ENCODE results near the gene PKN1. TPM values are rescaled to one million over a fixed set of nuclear protein-coding genes. Genes with fewer than 3 reads are reported as not detected.
A peak's percentile ranks its signal among the peaks of the same experiment; 100 is the strongest.
"Not testable (repeated sequence)": the region's sequence is repeated elsewhere in the genome, so short reads cannot be mapped to it uniquely, and the experiment has no call there.

Gene PKN1
- total and polyA plus RNA-seq, 7 donors, result 40.7 to 136 (median 69.2) TPM

GRCh38 chr19:14395710-14396336, 37.3 kb upstream of the PKN1 start:
- H3K27me3 ChIP-seq (ENCODE audit: insufficient read depth in 3 of 3, low read length in 2 of 3), result no peaks in the 10 kb centered on the region
- DNase-seq (no peak), ATAC-seq (peak in 1 of 4 donors; percentile 14)
- no peaks in the 10 kb centered on the region for H3K4me1 ChIP-seq
- H3K27ac ChIP-seq, result no peak overlapping the region
- intact Hi-C loops (cut with DNase I), result no loop called here
- no peaks in the 10 kb centered on the region for H3K9me3 ChIP-seq
- no peak for TF ChIP-seq CTCF (IDR thresholded peaks at IDR 0.05)
- 85 to 91% (median 86%) methylated on average over 16 of the region's 16 CpGs for WGBS, 3 donors
- no peak overlapping the region for H3K4me3 ChIP-seq
- peaks cover 2 to 93% of the 10 kb centered on the region in 2 donors for H3K36me3 ChIP-seq (ENCODE audit: insufficient read depth in 1 of 2, low read depth in 1 of 2)

GRCh38 chr19:14396730-14397129, 36.4 kb upstream of the PKN1 start:
- intact Hi-C loops (cut with DNase I); H3K27me3 ChIP-seq (ENCODE audit: insufficient read depth in 3 of 3, low read length in 2 of 3); H3K4me1 ChIP-seq; H3K27ac ChIP-seq; H3K9me3 ChIP-seq; H3K4me3 ChIP-seq; ATAC-seq; DNase-seq: not testable (repeated sequence)
- WGBS, 3 donors, result 75 to 94% (median 87%) methylated on average over 1 to 3 of the region's 3 CpGs
- peaks cover 2 to 93% of the 10 kb centered on the region in 2 donors for H3K36me3 ChIP-seq (ENCODE audit: insufficient read depth in 1 of 2, low read depth in 1 of 2)

- intact Hi-C loops (cut with DNase I), result not testable (repeated sequence)
Observed at GRCh38 chr19:14397168-14397567, 35.9 kb upstream of the PKN1 start.

GRCh38 chr19:14400951-14401431, 32.1 kb upstream of the PKN1 start:
- Histone ChIP-seq H3K4me3 (no peak overlapping the region), H3K27ac (no peak overlapping the region), H3K9me3 (no peaks in the 10 kb centered on the region), H3K27me3 (ENCODE audit: insufficient read depth in 3 of 3, low read length in 2 of 3) (no peaks in the 10 kb centered on the region), H3K36me3 (ENCODE audit: insufficient read depth in 1 of 2, low read depth in 1 of 2) (peaks cover 0 to 91% of the 10 kb centered on the region in 2 donors), H3K4me1 (peaks cover 3% of the 10 kb centered on the region)
- no peak for DNase-seq
- no peak for TF ChIP-seq CTCF (IDR thresholded peaks at IDR 0.05)
- ATAC-seq, result no peak
- WGBS, 3 donors, result 83 to 92% (median 85%) methylated on average over 11 of the region's 11 CpGs
- intact Hi-C loops (cut with DNase I), result no loop called here

More at GRCh38 chr19:14397168-14397567, 35.9 kb upstream of the PKN1 start:
- H3K4me3 ChIP-seq; H3K27ac ChIP-seq; H3K4me1 ChIP-seq; H3K27me3 ChIP-seq (ENCODE audit: insufficient read depth in 3 of 3, low read length in 2 of 3); H3K9me3 ChIP-seq; ATAC-seq; DNase-seq: not testable (repeated sequence)
- 86 to 91% (median 88%) methylated on average over 11 to 16 of the region's 16 CpGs for WGBS, 3 donors
- peaks cover 2 to 93% of the 10 kb centered on the region in 2 donors for H3K36me3 ChIP-seq (ENCODE audit: insufficient read depth in 1 of 2, low read depth in 1 of 2)

GRCh38 chr19:14401468-14402195, 31.5 kb upstream of the PKN1 start:
- DNase-seq (no peak), ATAC-seq (no peak)
- H3K36me3 ChIP-seq (ENCODE audit: insufficient read depth in 1 of 2, low read depth in 1 of 2), result peaks cover 0 to 89% of the 10 kb centered on the region in 2 donors
- H3K9me3 ChIP-seq, result no peaks in the 10 kb centered on the region
- H3K4me3 ChIP-seq, result no peak overlapping the region
- WGBS, 3 donors, result 90 to 96% (median 95%) methylated on average over 18 of the region's 18 CpGs
- no peak for TF ChIP-seq CTCF (IDR thresholded peaks at IDR 0.05)
- no peak overlapping the region for H3K27ac ChIP-seq
- no peaks in the 10 kb centered on the region for H3K27me3 ChIP-seq (ENCODE audit: insufficient read depth in 3 of 3, low read length in 2 of 3)
- intact Hi-C loops (cut with DNase I), result no loop called here
- peaks cover 6% of the 10 kb centered on the region for H3K4me1 ChIP-seq
